Natural killer cell treated with Interleukin-12 subunit alpha and Interleukin-12 subunit beta and Interleukin-15 and Interleukin-18, amount 100 ng/mL, for 72 hours (primary cell): Measurements from ENCODE around the gene BAIAP2L1. TPM values are rescaled to one million over a fixed set of nuclear protein-coding genes. Genes with fewer than 3 reads are reported as not detected.
"Not testable (repeated sequence)": the region's sequence is repeated elsewhere in the genome, so short reads cannot be mapped to it uniquely, and the experiment has no call there.

Experiments used
- ATAC-seq, 2 donors: fragments of 150-1000 bp; cut with Tn5 transposase in 1 of 2; sonication (Bioruptor Pico), chemical (Tn5 transposase) in 1 of 2; 2 replicates each; pipeline ENCODE4 v1.10.0; 2021
- DNase-seq: peaks from one replicate; pipeline ENCODE4 v3.0.0; 2022; ENCODE audit warnings: low spot score
- H3K27ac Mint-ChIP-seq, 2 donors: 1 replicate in 1 of 2; 2 replicates in 1 of 2; pipeline ENCODE4 v1.8.0; 2022; ENCODE audit warnings: mixed read lengths in 2 of 2, mild to moderate bottlenecking in 1 of 2, moderate library complexity in 1 of 2
- H3K27me3 Mint-ChIP-seq, 2 donors: 1 replicate in 1 of 2; 2 replicates in 1 of 2; pipeline ENCODE4 v1.8.0; 2022; ENCODE audit warnings: mixed read lengths in 2 of 2
- H3K36me3 Mint-ChIP-seq: one replicate; pipeline ENCODE4 v1.8.0; 2022; ENCODE audit warnings: mixed read lengths
- H3K4me1 Mint-ChIP-seq, 2 donors: 1 replicate in 1 of 2; 2 replicates in 1 of 2; pipeline ENCODE4 v1.8.0; 2022; ENCODE audit warnings: low read depth in 2 of 2, mixed read lengths in 2 of 2, mild to moderate bottlenecking in 1 of 2
- H3K4me3 Mint-ChIP-seq: one replicate; pipeline ENCODE4 v1.8.0; 2022; ENCODE audit warnings: mixed read lengths
- H3K9me3 Mint-ChIP-seq: 2 replicates; pipeline ENCODE4 v1.8.0; 2022; ENCODE audit warnings: mixed read lengths
- total RNA-seq, 2 donors: library from RNA; stranded (reverse); gene quantifications; one replicate each; pipeline ENCODE4 v1.2.3, GENCODE V29; 2022

The BAIAP2L1 gene
- total RNA-seq, 2 donors from 2014 or later: 0.76 to 1.1 TPM

- not testable (repeated sequence) for H3K36me3 Mint-ChIP-seq, H3K4me1 Mint-ChIP-seq, DNase-seq, H3K4me3 Mint-ChIP-seq, H3K9me3 Mint-ChIP-seq, ATAC-seq, H3K27ac Mint-ChIP-seq
- peaks cover 8 to 13% of the 10 kb centered on the region in 2 donors for H3K27me3 Mint-ChIP-seq
Measured at GRCh38 chr7:98417604-98418270, 16.8 kb upstream of the BAIAP2L1 start.

DNA sequence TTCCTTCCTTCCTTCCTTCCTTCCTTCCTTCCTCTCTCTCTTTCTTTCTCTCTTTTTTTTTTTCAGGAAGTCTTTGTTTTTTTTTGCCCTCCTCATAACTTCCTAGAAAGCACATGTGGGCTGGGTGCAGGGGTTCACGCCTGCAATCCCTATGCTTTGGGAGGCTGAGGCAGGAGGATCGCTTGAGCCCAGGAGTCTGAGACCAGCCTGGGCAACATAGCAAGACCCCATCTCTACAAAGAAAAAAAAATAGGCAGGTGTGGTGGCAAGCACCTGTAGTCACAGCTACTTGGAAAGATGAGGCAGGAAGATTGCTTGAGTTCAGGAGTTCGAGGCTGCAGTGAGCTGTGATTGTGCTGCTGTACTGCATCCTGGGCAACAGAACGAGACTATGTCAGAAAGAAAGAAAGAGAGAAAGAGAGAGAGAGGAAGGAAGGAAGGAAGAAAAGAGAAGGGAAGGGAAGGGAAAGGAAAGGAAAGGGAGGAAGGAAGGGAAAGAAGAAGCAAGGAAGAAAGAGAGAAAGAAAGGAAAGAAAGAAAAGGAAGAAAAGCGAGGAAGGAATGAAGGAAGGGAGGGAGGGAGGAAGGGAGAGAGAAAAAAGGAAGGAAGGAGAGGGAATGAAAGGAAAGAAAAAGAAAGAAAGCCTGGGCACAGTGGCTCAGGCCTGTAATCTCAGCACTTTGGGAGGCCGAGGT, 13.5 kb upstream of the BAIAP2L1 start:
- DNase-seq: no peak
- Mint-ChIP-seq H3K27ac (no peak overlapping the region), H3K4me3 (no peak overlapping the region), H3K4me1 (no peaks in the 10 kb centered on the region), H3K27me3 (peaks cover 8 to 13% of the 10 kb centered on the region in 2 donors), H3K9me3 (no peaks in the 10 kb centered on the region), H3K36me3 (no peaks in the 10 kb centered on the region)
- no peak for ATAC-seq

DNA sequence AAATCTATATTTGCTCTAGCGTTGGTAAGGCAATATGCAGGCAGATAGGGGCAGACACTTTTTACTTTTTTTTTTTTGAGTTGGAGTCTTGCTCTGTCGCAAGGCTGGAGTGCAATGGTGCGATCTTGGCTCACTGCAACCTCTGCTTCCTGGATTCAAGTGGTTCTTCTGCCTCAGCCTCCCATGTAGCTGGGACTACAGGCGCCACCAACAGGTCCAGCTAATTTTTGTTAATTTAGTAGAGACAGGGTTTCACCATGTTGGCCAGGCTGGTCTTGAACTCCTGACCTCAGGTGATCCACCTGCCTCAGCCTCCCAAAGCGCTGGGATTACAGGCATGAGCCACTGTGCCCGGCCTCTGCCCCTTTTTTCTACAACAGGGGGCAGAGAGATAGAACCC, 12.8 kb upstream of the BAIAP2L1 start:
- H3K4me3 Mint-ChIP-seq, H3K4me1 Mint-ChIP-seq: not testable (repeated sequence)
- peaks cover 5 to 13% of the 10 kb centered on the region in 2 donors for H3K27me3 Mint-ChIP-seq

DNA sequence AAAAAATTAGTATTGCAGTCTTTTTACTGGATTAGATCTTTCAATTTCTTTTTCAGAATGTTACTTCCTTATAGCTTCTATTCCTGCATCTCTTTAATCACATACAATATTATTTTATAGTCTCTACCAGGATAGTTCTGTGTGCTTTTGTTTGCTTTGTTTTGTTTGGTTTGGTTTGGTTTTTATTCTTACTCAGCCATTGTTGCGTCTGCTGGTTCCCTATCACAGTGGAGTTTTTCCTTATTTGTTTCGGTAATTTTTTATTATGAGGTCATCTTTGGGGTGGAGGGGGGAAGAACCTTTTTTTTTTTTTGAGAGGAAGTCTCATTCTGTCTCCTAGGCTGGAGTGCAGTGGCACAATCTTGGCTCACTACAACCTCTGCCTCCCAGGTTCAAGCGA, 9.0 kb upstream of the BAIAP2L1 start:
- Mint-ChIP-seq H3K27ac (no peak overlapping the region), H3K4me3 (no peak overlapping the region), H3K27me3 (peaks cover 7 to 9% of the 10 kb centered on the region in 2 donors), H3K4me1 (no peaks in the 10 kb centered on the region), H3K36me3 (no peaks in the 10 kb centered on the region), H3K9me3 (no peaks in the 10 kb centered on the region)
- DNase-seq (no peak), ATAC-seq (no peak)

More for the DNA sequence above, 12.8 kb upstream of the BAIAP2L1 start:
- not testable (repeated sequence) for DNase-seq, H3K9me3 Mint-ChIP-seq, ATAC-seq, H3K36me3 Mint-ChIP-seq, H3K27ac Mint-ChIP-seq

DNA sequence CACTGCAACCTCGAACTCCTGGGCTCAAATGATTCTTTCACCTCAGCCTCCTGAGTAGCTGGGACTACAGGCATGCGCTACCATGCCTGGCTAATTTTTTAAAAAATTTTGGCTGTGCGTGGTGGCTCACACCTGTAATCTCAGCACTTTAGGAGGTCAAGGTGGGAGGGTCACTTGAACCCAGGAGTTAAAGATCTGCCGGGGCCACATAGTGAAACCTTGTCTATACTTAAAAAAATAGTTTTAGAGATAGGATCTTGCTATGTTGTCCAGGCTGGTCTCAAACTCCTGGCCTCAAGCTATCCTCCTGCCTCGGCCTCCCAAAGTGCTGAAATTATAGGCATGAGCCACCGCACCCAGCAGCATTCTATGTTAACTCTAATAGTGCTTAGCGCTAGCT, 7.3 kb upstream of the BAIAP2L1 start:
- H3K4me3 Mint-ChIP-seq, H3K9me3 Mint-ChIP-seq, H3K4me1 Mint-ChIP-seq, ATAC-seq, H3K27me3 Mint-ChIP-seq, DNase-seq, H3K27ac Mint-ChIP-seq, H3K36me3 Mint-ChIP-seq: not testable (repeated sequence)

DNA sequence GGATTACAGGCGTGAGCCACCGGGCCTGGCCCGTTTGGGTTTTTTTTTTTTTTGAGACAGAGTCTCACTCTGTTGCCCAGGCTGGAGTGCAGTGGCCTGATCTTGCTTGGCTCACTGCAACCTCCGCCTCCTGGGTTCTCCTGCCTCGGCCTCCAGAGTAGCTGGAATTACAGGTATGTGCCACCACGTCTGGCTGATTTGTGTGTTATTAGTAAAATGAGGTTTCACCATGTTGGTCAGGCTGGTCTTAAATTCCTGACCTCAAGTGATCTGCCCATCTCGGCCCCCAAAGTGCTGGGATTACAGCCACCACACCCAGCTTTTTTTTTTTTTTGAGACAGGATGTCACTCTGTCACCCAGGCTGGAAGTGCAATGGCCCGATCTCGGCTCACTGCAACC, 5.9 kb upstream of the BAIAP2L1 start:
- Mint-ChIP-seq H3K27me3 (peaks cover 0 to 4% of the 10 kb centered on the region in 2 donors), H3K36me3 (no peaks in the 10 kb centered on the region), H3K4me3 (no peak overlapping the region), H3K9me3 (no peaks in the 10 kb centered on the region), H3K27ac (no peak overlapping the region), H3K4me1 (no peaks in the 10 kb centered on the region)
- DNase-seq (no peak), ATAC-seq (no peak)

DNA sequence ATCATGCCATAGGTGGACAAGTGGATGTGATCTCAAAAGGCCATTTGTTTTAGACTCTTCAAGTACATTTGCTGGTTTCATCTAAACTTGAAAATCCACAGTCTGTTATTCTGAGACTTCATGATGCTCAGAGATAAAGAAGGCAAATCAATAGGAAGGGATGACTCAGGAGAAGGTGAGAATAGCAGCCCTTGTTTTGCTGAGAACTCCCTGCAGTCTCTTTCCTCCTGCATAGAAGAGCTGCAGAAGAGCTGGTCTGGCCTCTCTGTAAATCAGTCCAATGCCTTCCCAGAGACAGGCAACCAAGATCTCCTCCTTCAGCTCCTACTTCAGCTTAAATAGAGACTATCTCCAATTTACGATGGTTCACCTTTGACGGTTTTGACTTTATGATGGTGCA, 4.0 kb upstream of the BAIAP2L1 start:
- H3K27ac Mint-ChIP-seq: no peak overlapping the region
- no peak for DNase-seq
- no peaks in the 10 kb centered on the region for H3K4me1 Mint-ChIP-seq
- no peak overlapping the region for H3K4me3 Mint-ChIP-seq
- ATAC-seq: no peak
- no peaks in the 10 kb centered on the region for H3K36me3 Mint-ChIP-seq
- H3K9me3 Mint-ChIP-seq: no peaks in the 10 kb centered on the region
- peaks cover 2 to 4% of the 10 kb centered on the region in 2 donors for H3K27me3 Mint-ChIP-seq

DNA sequence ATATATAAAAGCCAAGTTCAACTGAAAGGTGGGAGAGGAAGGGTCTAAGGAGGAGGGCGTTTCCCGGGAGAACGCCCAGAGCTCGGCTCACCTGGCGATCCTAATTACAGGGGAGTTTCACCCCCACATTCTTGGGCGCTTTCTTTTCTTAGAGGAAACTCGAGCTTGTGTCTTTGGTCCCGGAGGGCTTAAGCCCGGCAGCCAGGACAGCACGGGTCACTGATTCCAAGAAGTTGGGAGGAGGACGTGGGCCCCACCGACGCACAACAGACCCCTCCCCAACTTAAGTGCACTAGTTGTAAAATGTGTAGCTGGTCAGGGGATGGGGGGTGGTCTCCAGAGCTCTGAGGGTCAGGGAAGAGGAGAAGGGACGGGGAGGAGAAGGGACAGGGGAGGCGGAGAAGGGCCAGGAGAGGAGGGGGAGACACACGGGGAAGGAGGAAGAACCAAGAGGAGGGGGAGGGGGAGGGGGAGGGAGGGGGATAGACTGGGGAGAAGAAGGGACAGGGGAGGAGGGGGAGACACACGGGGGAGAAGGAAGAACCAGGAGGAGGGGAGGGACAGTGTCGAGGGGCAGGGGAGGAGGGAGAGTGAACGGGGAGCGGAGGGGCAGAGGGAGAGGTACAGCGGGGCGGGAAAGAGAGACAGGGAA, 874 bp downstream of the BAIAP2L1 start:
- H3K36me3 Mint-ChIP-seq: no peaks in the 10 kb centered on the region
- peaks cover 0 to 3% of the 10 kb centered on the region in 2 donors for H3K4me1 Mint-ChIP-seq
- DNase-seq (no peak), ATAC-seq (no peak)
- H3K4me3 Mint-ChIP-seq: peak overlapping the region; percentile 23
- H3K9me3 Mint-ChIP-seq: no peaks in the 10 kb centered on the region
- H3K27me3 Mint-ChIP-seq: peaks cover 16 to 25% of the 10 kb centered on the region in 2 donors
- H3K27ac Mint-ChIP-seq: peak overlapping the region in 1 of 2 donors; percentile 36

DNA sequence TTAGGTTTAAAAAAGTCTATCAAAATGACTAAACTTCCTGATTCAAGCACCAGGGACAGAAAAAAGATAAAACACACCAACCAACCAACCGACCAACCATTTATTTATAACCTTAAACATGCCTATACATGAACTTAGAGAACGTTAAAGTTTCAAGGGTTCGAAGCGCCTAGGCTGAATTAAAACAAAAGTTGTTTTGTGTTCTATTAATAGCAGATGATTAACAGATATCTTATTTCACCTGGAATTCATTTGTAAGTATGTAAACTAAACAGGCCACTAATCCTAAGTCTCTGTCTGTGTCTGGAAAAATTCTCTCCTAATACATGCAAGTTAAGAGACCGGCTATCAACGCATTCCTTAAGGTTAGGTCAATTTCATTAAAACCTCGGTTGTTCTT, 1.4 kb downstream of the BAIAP2L1 start:
- peak overlapping the region; percentile 23 for H3K4me3 Mint-ChIP-seq
- ATAC-seq (no peak), DNase-seq (no peak)
- peaks cover 15 to 25% of the 10 kb centered on the region in 2 donors for H3K27me3 Mint-ChIP-seq
- H3K9me3 Mint-ChIP-seq: no peaks in the 10 kb centered on the region
- H3K27ac Mint-ChIP-seq: peak overlapping the region in 1 of 2 donors; percentile 36
- no peaks in the 10 kb centered on the region for H3K36me3 Mint-ChIP-seq
- H3K4me1 Mint-ChIP-seq: peaks cover 0 to 3% of the 10 kb centered on the region in 2 donors

- peaks cover 15 to 25% of the 10 kb centered on the region in 2 donors for H3K27me3 Mint-ChIP-seq
- no peak overlapping the region for H3K4me3 Mint-ChIP-seq
- peaks cover 0 to 3% of the 10 kb centered on the region in 2 donors for H3K4me1 Mint-ChIP-seq
- H3K27ac Mint-ChIP-seq: no peak overlapping the region
- H3K36me3 Mint-ChIP-seq: no peaks in the 10 kb centered on the region
- no peak for ATAC-seq
- H3K9me3 Mint-ChIP-seq: no peaks in the 10 kb centered on the region
- no peak for DNase-seq
Measured at GRCh38 chr7:98398567-98399372, 2.1 kb downstream of the BAIAP2L1 start.

GRCh38 chr7:98396768-98397167, 4.1 kb downstream of the BAIAP2L1 start:
- ATAC-seq (no peak), DNase-seq (no peak)
- Mint-ChIP-seq H3K27ac (no peak overlapping the region), H3K9me3 (no peaks in the 10 kb centered on the region), H3K27me3 (peaks cover 15 to 25% of the 10 kb centered on the region in 2 donors), H3K4me3 (no peak overlapping the region), H3K36me3 (no peaks in the 10 kb centered on the region), H3K4me1 (peaks cover 0 to 3% of the 10 kb centered on the region in 2 donors)

GRCh38 chr7:98395951-98396350, 4.9 kb downstream of the BAIAP2L1 start:
- no peak for DNase-seq
- H3K36me3 Mint-ChIP-seq: no peaks in the 10 kb centered on the region
- no peak for ATAC-seq
- no peaks in the 10 kb centered on the region for H3K9me3 Mint-ChIP-seq
- no peak overlapping the region for H3K27ac Mint-ChIP-seq
- no peak overlapping the region for H3K4me3 Mint-ChIP-seq
- H3K4me1 Mint-ChIP-seq: peaks cover 0 to 3% of the 10 kb centered on the region in 2 donors
- H3K27me3 Mint-ChIP-seq: peaks cover 15 to 25% of the 10 kb centered on the region in 2 donors

DNA sequence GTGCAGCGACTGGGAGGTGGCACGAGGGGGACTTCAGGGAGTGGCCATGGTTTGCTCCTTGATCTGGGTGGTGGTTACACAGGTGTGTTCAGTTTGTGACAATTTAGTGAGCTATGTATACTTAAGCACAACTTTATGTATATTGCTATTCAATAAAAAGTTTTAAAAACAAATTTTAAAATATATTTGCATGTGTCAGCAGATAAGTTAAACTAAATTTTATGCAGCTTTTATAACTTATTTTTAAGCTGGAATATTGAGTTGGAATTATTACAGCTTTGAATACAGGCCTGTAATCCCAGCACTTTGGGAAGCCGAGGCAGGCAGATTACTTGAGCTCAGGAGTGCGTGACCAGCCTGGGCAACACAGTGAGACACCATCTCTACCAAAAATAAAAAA, 5.4 kb downstream of the BAIAP2L1 start:
- ATAC-seq (no peak), DNase-seq (no peak)
- no peaks in the 10 kb centered on the region for H3K9me3 Mint-ChIP-seq
- H3K4me1 Mint-ChIP-seq: peaks cover 0 to 3% of the 10 kb centered on the region in 2 donors
- H3K27ac Mint-ChIP-seq: no peak overlapping the region
- no peak overlapping the region for H3K4me3 Mint-ChIP-seq
- peaks cover 15 to 25% of the 10 kb centered on the region in 2 donors for H3K27me3 Mint-ChIP-seq
- no peaks in the 10 kb centered on the region for H3K36me3 Mint-ChIP-seq
